Activated CD4-positive, alpha-beta T cell treated with anti-CD3 and anti-CD28 coated beads, Interleukin-2, amount 10 ng/mL, durations not matched to agents 7 days and 5 days (primary cell): ENCODE measurements around the gene DGKI. TPM values are rescaled to one million over a fixed set of nuclear protein-coding genes. Genes with fewer than 3 reads are reported as not detected.

Experiments used
- CTCF ChIA-PET: fragments of 350-600 bp; sonication (Branson Sonifier 250); formaldehyde crosslinking; loops from one replicate; lab custom pipeline; 2021; ENCODE audit warnings: antibody characterized with exemption; lab: Charles Lee
- POLR2A ChIA-PET: fragments of 350-600 bp; sonication (Branson Sonifier 250); formaldehyde crosslinking; loops from one replicate; lab custom pipeline; 2021; ENCODE audit warnings: antibody characterized with exemption; lab: Charles Lee
- DNase-seq: peaks from one replicate; pipeline ENCODE4 v3.0.0-alpha.2; 2020
- H3K27ac Mint-ChIP-seq: one replicate; pipeline ENCODE4 v1.8.0; 2021; ENCODE audit warnings: mild to moderate bottlenecking, moderate library complexity, mixed read lengths
- H3K27me3 Mint-ChIP-seq: one replicate; pipeline ENCODE4 v1.8.0; 2021; ENCODE audit warnings: mixed read lengths
- H3K36me3 Mint-ChIP-seq: one replicate; pipeline ENCODE4 v1.8.0; 2021; ENCODE audit warnings: low read depth, mixed read lengths
- H3K4me1 Mint-ChIP-seq: one replicate; pipeline ENCODE4 v1.8.0; 2021; ENCODE audit warnings: mixed read lengths
- H3K4me3 Mint-ChIP-seq: one replicate; pipeline ENCODE4 v1.8.0; 2021; ENCODE audit warnings: mild to moderate bottlenecking, moderate library complexity, mixed read lengths
- H3K9me3 Mint-ChIP-seq: one replicate; pipeline ENCODE4 v1.8.0; 2021; ENCODE audit warnings: mixed read lengths
- total RNA-seq, 2 experiments: library from RNA; stranded (reverse); gene quantifications; one replicate each; pipeline ENCODE4 v1.2.3, GENCODE V29; 2021

DGKI gene
- total RNA-seq, 2 experiments from 2014 or later = 0.06 to 0.25 TPM

GRCh38 chr7:137657476-137658189, 189.1 kb downstream of the DGKI start:
- Mint-ChIP-seq H3K27ac (no peak overlapping the region), H3K4me3 (no peak overlapping the region), H3K4me1 (no peaks in the 10 kb centered on the region), H3K9me3 (no peaks in the 10 kb centered on the region), H3K27me3 (peaks cover 2% of the 10 kb centered on the region), H3K36me3 (no peaks in the 10 kb centered on the region)
- ChIA-PET CTCF (interaction anchor here (1.6 kb wide), 1 partner anchor 10 kb away, joined by 3 read pairs; no protein-coding TSS in a partner anchor), POLR2A (no interaction called here)
- DNase-seq = no peak

GRCh38 chr7:137656850-137657232, 189.9 kb downstream of the DGKI start:
- DNase-seq = no peak
- Mint-ChIP-seq H3K9me3 (no peaks in the 10 kb centered on the region), H3K27me3 (peaks cover 2% of the 10 kb centered on the region), H3K36me3 (no peaks in the 10 kb centered on the region), H3K4me3 (no peak overlapping the region), H3K4me1 (no peaks in the 10 kb centered on the region), H3K27ac (no peak overlapping the region)
- ChIA-PET POLR2A (no interaction called here), CTCF (interaction anchor here (0.5 to 1.6 kb wide), 7 partner anchors 11 to 349 kb away, joined by 3 to 8 read pairs (median 3); no protein-coding TSS in a partner anchor)

- H3K4me3 Mint-ChIP-seq = no peak overlapping the region
- H3K36me3 Mint-ChIP-seq = no peaks in the 10 kb centered on the region
- ChIA-PET POLR2A (no interaction called here), CTCF (interaction anchor here (0.5 to 1.6 kb wide), 9 partner anchors 12 to 349 kb away, joined by 3 to 8 read pairs (median 3); no protein-coding TSS in a partner anchor)
- peak; percentile 70 for DNase-seq
- H3K4me1 Mint-ChIP-seq = no peaks in the 10 kb centered on the region
- no peaks in the 10 kb centered on the region for H3K9me3 Mint-ChIP-seq
- peaks cover 2% of the 10 kb centered on the region for H3K27me3 Mint-ChIP-seq
- H3K27ac Mint-ChIP-seq = no peak overlapping the region
Observed at GRCh38 chr7:137656227-137656849, 190.4 kb downstream of the DGKI start.

- no peaks in the 10 kb centered on the region for H3K9me3 Mint-ChIP-seq
- no peaks in the 10 kb centered on the region for H3K36me3 Mint-ChIP-seq
- ChIA-PET CTCF (interaction anchor here (0.7 to 1.5 kb wide), 7 partner anchors 165 to 350 kb away, joined by 3 to 8 read pairs (median 4); no protein-coding TSS in a partner anchor), POLR2A (no interaction called here)
- peaks cover 2% of the 10 kb centered on the region for H3K27me3 Mint-ChIP-seq
- no peak overlapping the region for H3K27ac Mint-ChIP-seq
- no peak overlapping the region for H3K4me3 Mint-ChIP-seq
- no peaks in the 10 kb centered on the region for H3K4me1 Mint-ChIP-seq
- DNase-seq = no peak
Observed at GRCh38 chr7:137655804-137656203, 191.0 kb downstream of the DGKI start.

- no peak overlapping the region for H3K27ac Mint-ChIP-seq
Observed at GRCh38 chr7:137652721-137653120, 194.1 kb downstream of the DGKI start.

GRCh38 chr7:137647905-137648565, 198.7 kb downstream of the DGKI start:
- H3K27me3 Mint-ChIP-seq = peaks cover 3% of the 10 kb centered on the region
- POLR2A ChIA-PET = no interaction called here
- no peaks in the 10 kb centered on the region for H3K9me3 Mint-ChIP-seq
- DNase-seq = no peak
- H3K4me3 Mint-ChIP-seq = no peak overlapping the region
- H3K36me3 Mint-ChIP-seq = no peaks in the 10 kb centered on the region
- CTCF ChIA-PET = no interaction called here
- no peak overlapping the region for H3K27ac Mint-ChIP-seq
- H3K4me1 Mint-ChIP-seq = no peaks in the 10 kb centered on the region

More at GRCh38 chr7:137652721-137653120, 194.1 kb downstream of the DGKI start:
- ChIA-PET POLR2A (no interaction called here), CTCF (interaction anchor here (1.1 kb wide), 1 partner anchor 231 kb away, joined by 3 read pairs; no protein-coding TSS in a partner anchor)
- no peak for DNase-seq
- no peaks in the 10 kb centered on the region for H3K4me1 Mint-ChIP-seq
- no peak overlapping the region for H3K4me3 Mint-ChIP-seq
- peaks cover 2% of the 10 kb centered on the region for H3K27me3 Mint-ChIP-seq
- H3K36me3 Mint-ChIP-seq = no peaks in the 10 kb centered on the region
- H3K9me3 Mint-ChIP-seq = no peaks in the 10 kb centered on the region

GRCh38 chr7:137642472-137642871, 204.3 kb downstream of the DGKI start:
- ChIA-PET POLR2A (no interaction called here), CTCF (no interaction called here)
- no peak for DNase-seq
- Mint-ChIP-seq H3K9me3 (no peaks in the 10 kb centered on the region), H3K4me3 (no peak overlapping the region), H3K36me3 (no peaks in the 10 kb centered on the region), H3K27ac (no peak overlapping the region), H3K27me3 (peaks cover 8% of the 10 kb centered on the region), H3K4me1 (no peaks in the 10 kb centered on the region)

GRCh38 chr7:137642031-137642430, 204.7 kb downstream of the DGKI start:
- no peak for DNase-seq
- ChIA-PET POLR2A (no interaction called here), CTCF (no interaction called here)
- Mint-ChIP-seq H3K4me1 (no peaks in the 10 kb centered on the region), H3K4me3 (no peak overlapping the region), H3K9me3 (no peaks in the 10 kb centered on the region), H3K36me3 (no peaks in the 10 kb centered on the region), H3K27ac (no peak overlapping the region), H3K27me3 (peaks cover 8% of the 10 kb centered on the region)

- Mint-ChIP-seq H3K9me3 (no peaks in the 10 kb centered on the region), H3K27me3 (peaks cover 2% of the 10 kb centered on the region), H3K4me1 (no peaks in the 10 kb centered on the region), H3K27ac (no peak overlapping the region), H3K36me3 (no peaks in the 10 kb centered on the region), H3K4me3 (no peak overlapping the region)
- ChIA-PET POLR2A (no interaction called here), CTCF (no interaction called here)
- no peak for DNase-seq
Observed at GRCh38 chr7:137636376-137636775, 210.4 kb downstream of the DGKI start.

GRCh38 chr7:137635874-137636273, 210.9 kb downstream of the DGKI start:
- H3K9me3 Mint-ChIP-seq = no peaks in the 10 kb centered on the region
- no peak overlapping the region for H3K4me3 Mint-ChIP-seq
- H3K27me3 Mint-ChIP-seq = peaks cover 7% of the 10 kb centered on the region
- H3K36me3 Mint-ChIP-seq = no peaks in the 10 kb centered on the region
- ChIA-PET POLR2A (interaction anchor here (0.6 kb wide), 1 partner anchor 465 kb away, joined by 7 read pairs; no protein-coding TSS in a partner anchor), CTCF (interaction anchor here (0.5 kb wide), 1 partner anchor 12 kb away, joined by 3 read pairs; no protein-coding TSS in a partner anchor)
- no peak for DNase-seq
- H3K4me1 Mint-ChIP-seq = no peaks in the 10 kb centered on the region
- no peak overlapping the region for H3K27ac Mint-ChIP-seq

GRCh38 chr7:137635132-137635531, 211.6 kb downstream of the DGKI start:
- Mint-ChIP-seq H3K27ac (no peak overlapping the region), H3K27me3 (peaks cover 7% of the 10 kb centered on the region), H3K4me1 (no peaks in the 10 kb centered on the region), H3K36me3 (no peaks in the 10 kb centered on the region), H3K9me3 (no peaks in the 10 kb centered on the region), H3K4me3 (no peak overlapping the region)
- POLR2A ChIA-PET = interaction anchor here (0.6 kb wide), 1 partner anchor 466 kb away, joined by 7 read pairs; no protein-coding TSS in a partner anchor
- CTCF ChIA-PET = no interaction called here
- no peak for DNase-seq

- Mint-ChIP-seq H3K4me3 (no peak overlapping the region), H3K36me3 (no peaks in the 10 kb centered on the region), H3K9me3 (no peaks in the 10 kb centered on the region), H3K4me1 (no peaks in the 10 kb centered on the region), H3K27me3 (peaks cover 7% of the 10 kb centered on the region), H3K27ac (no peak overlapping the region)
- ChIA-PET POLR2A (no interaction called here), CTCF (no interaction called here)
- DNase-seq = no peak
Observed at GRCh38 chr7:137634356-137634755, 212.4 kb downstream of the DGKI start.

- Mint-ChIP-seq H3K4me3 (no peak overlapping the region), H3K27ac (no peak overlapping the region), H3K9me3 (no peaks in the 10 kb centered on the region), H3K36me3 (no peaks in the 10 kb centered on the region), H3K27me3 (peaks cover 7% of the 10 kb centered on the region), H3K4me1 (no peaks in the 10 kb centered on the region)
- ChIA-PET CTCF (no interaction called here), POLR2A (no interaction called here)
- DNase-seq = no peak
Observed at GRCh38 chr7:137633133-137633532, 213.6 kb downstream of the DGKI start.
